Dedifferentiated amniotic fluid mesenchymal stem cell (primary cell): ENCODE data around the gene CXCR3.
"Not testable (repeated sequence)": the region's sequence is repeated elsewhere in the genome, so short reads cannot be mapped to it uniquely, and the experiment has no call there.

Experiments
- DNase-seq: peaks from one replicate; pipeline ENCODE4 v3.0.0-alpha.2; 2016; ENCODE audit errors: extremely low spot score

CXCR3 gene

GRCh38 chrX:71609095-71609750 is 9.1 kb downstream of the CXCR3 start:
- DNase-seq, result no peak

- no peak for DNase-seq
These were observed 10.8 kb downstream of the CXCR3 start for GRCh38 chrX:71607488-71607887.

GRCh38 chrX:71606536-71607216 is 11.6 kb downstream of the CXCR3 start:
- DNase-seq, result no peak

- DNase-seq, result no peak
These were observed 13.3 kb downstream of the CXCR3 start for GRCh38 chrX:71604796-71605568.

GRCh38 chrX:71604141-71604540 is 14.2 kb downstream of the CXCR3 start:
- no peak for DNase-seq

- no peak for DNase-seq
These were observed 14.7 kb downstream of the CXCR3 start for GRCh38 chrX:71603618-71604017.

- DNase-seq, result no peak
These were observed 18.3 kb downstream of the CXCR3 start for GRCh38 chrX:71599965-71600364.

GRCh38 chrX:71593210-71593609 is 25.1 kb downstream of the CXCR3 start:
- DNase-seq, result not testable (repeated sequence)

- no peak for DNase-seq
These were observed 31.4 kb downstream of the CXCR3 start for GRCh38 chrX:71586929-71587328.

- DNase-seq, result no peak
These were observed 37.1 kb downstream of the CXCR3 start for GRCh38 chrX:71581210-71581609.

- no peak for DNase-seq
These were observed 38.3 kb downstream of the CXCR3 start for GRCh38 chrX:71579990-71580380.

- no peak for DNase-seq
These were observed 38.9 kb downstream of the CXCR3 start for GRCh38 chrX:71579136-71579989.

- no peak for DNase-seq
These were observed 39.8 kb downstream of the CXCR3 start, which contains the start of gene GCNA for GRCh38 chrX:71578253-71579135. Gene GCNA, plus strand, starts transcription at chrX:71578437. Its CDS starts 2,385 bp downstream, at chrX:71580822.

- no peak for DNase-seq
These were observed 40.6 kb downstream of the CXCR3 start for GRCh38 chrX:71577682-71578081.

- DNase-seq, result no peak
These were observed 44.7 kb downstream of the CXCR3 start for GRCh38 chrX:71573590-71573989.

- DNase-seq, result not testable (repeated sequence)
These were observed 46.9 kb downstream of the CXCR3 start for GRCh38 chrX:71571390-71571789.
